Activated CD8-positive, alpha-beta T cell treated with anti-CD3 and anti-CD28 coated beads for 36 hours (primary cell): ENCODE results near the gene CASKIN2. TPM values are rescaled to one million over a fixed set of nuclear protein-coding genes. Genes with fewer than 3 reads are reported as not detected.

Source experiments
- ATAC-seq: fragments of 200-7000 bp; cut with Tn5 transposase; one replicate; pipeline ENCODE4 v1.10.0; 2021; ENCODE audit warnings: mild to moderate bottlenecking, moderate library complexity
- CTCF ChIA-PET: fragments of 350-600 bp; sonication (Branson Sonifier 250); formaldehyde crosslinking; loops from one replicate; lab custom pipeline; 2021; ENCODE audit warnings: antibody characterized with exemption; lab: Charles Lee
- POLR2A ChIA-PET: fragments of 350-600 bp; sonication (Branson Sonifier 250); formaldehyde crosslinking; loops from one replicate; lab custom pipeline; 2021; ENCODE audit warnings: antibody characterized with exemption; lab: Charles Lee
- DNase-seq: peaks from one replicate; pipeline ENCODE4 v3.0.0-alpha.2; 2020
- H3K27ac Mint-ChIP-seq: one replicate; pipeline ENCODE4 v1.8.0; 2021; ENCODE audit warnings: mild to moderate bottlenecking, mixed read lengths
- H3K27me3 Mint-ChIP-seq: one replicate; pipeline ENCODE4 v1.8.0; 2021; ENCODE audit warnings: mixed read lengths
- H3K36me3 Mint-ChIP-seq: one replicate; pipeline ENCODE4 v1.8.0; 2021; ENCODE audit warnings: low read depth, mixed read lengths
- H3K4me1 Mint-ChIP-seq: one replicate; pipeline ENCODE4 v1.8.0; 2021; ENCODE audit warnings: low read depth, mixed read lengths
- H3K4me3 Mint-ChIP-seq: one replicate; pipeline ENCODE4 v1.8.0; 2021; ENCODE audit warnings: mild to moderate bottlenecking, moderate library complexity, mixed read lengths
- H3K9me3 Mint-ChIP-seq: one replicate; pipeline ENCODE4 v1.8.0; 2021; ENCODE audit warnings: mixed read lengths
- intact Hi-C: fragments of 100-400 bp; cut with micrococcal nuclease; formaldehyde crosslinking; loops from one replicate; pipeline ENCODE4 v1.10.0; 2022
- total RNA-seq, 2 experiments: library from RNA; stranded (reverse); gene quantifications; one replicate each; pipeline ENCODE4 v1.2.3, GENCODE V29; 2021
- TF ChIP-seq, protein P1 (sequence below): fragments of 200-600 bp; IDR thresholded peaks from one replicate; pipeline ENCODE4 v1.8.0; 2022; ENCODE audit warnings: antibody characterized with exemption, mild to moderate bottlenecking

The CASKIN2 gene
- total RNA-seq, 2 experiments from 2014 or later = 2.2 to 2.5 TPM

DNA sequence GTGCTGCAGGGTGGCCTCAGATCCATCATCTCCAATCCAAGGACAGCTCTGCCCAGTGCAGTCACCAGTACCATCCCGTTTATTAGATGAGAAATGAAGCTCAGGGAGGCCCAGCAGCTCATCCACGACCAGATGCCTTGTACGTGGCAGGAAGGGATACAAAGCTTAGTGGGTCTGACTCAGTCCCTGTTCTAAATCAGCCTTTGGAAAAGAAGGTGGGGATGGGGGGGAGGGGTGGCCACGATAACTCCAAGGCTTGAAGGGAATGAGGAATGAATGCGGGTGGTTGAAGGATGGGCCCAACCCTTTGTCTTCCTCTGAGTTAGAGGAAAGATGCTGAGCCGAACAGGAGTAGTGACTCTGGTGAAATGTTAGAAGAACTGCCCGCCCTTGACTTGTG, 35.9 kb upstream of the CASKIN2 start:
- no peak overlapping the region for H3K27ac Mint-ChIP-seq
- no peak for DNase-seq
- TF ChIP-seq, protein P1, sequence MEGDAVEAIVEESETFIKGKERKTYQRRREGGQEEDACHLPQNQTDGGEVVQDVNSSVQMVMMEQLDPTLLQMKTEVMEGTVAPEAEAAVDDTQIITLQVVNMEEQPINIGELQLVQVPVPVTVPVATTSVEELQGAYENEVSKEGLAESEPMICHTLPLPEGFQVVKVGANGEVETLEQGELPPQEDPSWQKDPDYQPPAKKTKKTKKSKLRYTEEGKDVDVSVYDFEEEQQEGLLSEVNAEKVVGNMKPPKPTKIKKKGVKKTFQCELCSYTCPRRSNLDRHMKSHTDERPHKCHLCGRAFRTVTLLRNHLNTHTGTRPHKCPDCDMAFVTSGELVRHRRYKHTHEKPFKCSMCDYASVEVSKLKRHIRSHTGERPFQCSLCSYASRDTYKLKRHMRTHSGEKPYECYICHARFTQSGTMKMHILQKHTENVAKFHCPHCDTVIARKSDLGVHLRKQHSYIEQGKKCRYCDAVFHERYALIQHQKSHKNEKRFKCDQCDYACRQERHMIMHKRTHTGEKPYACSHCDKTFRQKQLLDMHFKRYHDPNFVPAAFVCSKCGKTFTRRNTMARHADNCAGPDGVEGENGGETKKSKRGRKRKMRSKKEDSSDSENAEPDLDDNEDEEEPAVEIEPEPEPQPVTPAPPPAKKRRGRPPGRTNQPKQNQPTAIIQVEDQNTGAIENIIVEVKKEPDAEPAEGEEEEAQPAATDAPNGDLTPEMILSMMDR = no peak
- ChIA-PET CTCF (no interaction called here), POLR2A (no interaction called here)
- H3K9me3 Mint-ChIP-seq = no peaks in the 10 kb centered on the region
- H3K4me1 Mint-ChIP-seq = no peaks in the 10 kb centered on the region
- H3K4me3 Mint-ChIP-seq = no peak overlapping the region
- ATAC-seq = no peak
- H3K36me3 Mint-ChIP-seq = no peaks in the 10 kb centered on the region
- no peaks in the 10 kb centered on the region for H3K27me3 Mint-ChIP-seq
- intact Hi-C loops = no loop called here

DNA sequence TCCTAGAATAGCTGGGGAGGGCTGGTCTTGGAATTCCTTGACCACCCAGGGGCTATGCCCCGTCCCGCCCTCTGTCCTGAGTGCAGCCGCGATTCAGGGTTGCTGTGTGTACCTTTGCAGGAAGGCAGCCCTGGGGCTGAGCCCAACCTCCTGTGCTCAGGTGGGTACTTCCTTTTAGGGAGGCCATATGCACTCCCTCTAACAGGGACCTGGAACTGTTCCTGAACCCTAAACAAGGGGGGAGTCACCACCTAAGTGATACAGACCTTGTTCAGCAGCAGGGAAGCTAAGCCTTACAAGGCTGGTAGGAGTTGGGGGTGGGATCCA, 34.8 kb upstream of the CASKIN2 start:
- intact Hi-C loops = no loop called here
- Mint-ChIP-seq H3K9me3 (no peaks in the 10 kb centered on the region), H3K4me3 (no peak overlapping the region), H3K36me3 (no peaks in the 10 kb centered on the region), H3K27me3 (no peaks in the 10 kb centered on the region), H3K4me1 (no peaks in the 10 kb centered on the region), H3K27ac (no peak overlapping the region)
- POLR2A ChIA-PET = interaction anchor here (0.9 kb wide), 1 partner anchor 139 kb away, joined by 3 read pairs; no protein-coding TSS in a partner anchor
- DNase-seq (no peak), ATAC-seq (no peak)
- TF ChIP-seq, protein P1 = no peak
- CTCF ChIA-PET = no interaction called here

DNA sequence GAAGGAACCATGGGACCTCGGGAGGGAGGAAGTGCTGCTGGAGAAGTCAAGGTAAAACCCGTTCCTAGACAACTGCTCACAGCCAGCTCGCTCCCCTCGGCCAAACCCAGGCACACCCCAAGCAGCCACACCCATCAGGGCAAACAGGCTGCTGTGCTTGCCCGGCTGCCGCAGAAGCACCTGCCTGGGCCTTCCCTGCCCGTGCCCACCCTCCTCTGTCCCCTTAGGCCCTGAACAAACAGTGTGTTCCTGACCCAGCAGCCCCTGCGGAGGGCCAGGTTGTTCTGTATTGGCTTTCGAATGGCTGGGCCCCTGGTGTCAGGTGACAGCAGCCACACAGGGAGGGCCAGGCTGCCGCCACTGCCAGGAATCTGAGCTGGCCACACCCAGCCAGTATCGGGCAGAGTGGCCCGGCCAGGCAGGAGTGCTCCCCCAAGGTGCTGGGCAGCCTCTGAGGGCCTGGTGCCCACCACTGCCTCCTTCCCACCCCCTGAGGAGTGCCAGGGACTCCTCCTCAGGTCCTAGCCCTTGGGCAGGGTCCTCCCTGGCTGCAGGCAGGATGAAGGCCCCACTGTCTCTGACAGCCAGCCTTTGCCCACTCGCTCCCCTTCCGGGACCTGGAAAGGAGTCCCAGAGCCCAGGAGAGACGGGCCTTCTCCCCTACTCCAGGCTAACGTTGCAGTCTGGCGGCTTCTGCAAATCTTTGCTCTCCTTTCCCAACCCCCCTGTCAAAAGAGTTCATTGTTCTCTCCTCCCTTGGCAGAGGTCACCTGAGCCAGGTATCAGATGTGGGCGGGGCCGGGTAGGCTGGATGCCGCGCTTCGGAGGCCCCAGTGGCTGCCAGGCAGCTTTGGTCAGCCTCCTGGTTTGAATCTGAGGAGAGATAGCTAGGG, 34.2 kb upstream of the CASKIN2 start:
- CTCF ChIA-PET = no interaction called here
- Mint-ChIP-seq H3K9me3 (no peaks in the 10 kb centered on the region), H3K27me3 (no peaks in the 10 kb centered on the region), H3K4me3 (no peak overlapping the region), H3K27ac (no peak overlapping the region), H3K4me1 (no peaks in the 10 kb centered on the region), H3K36me3 (no peaks in the 10 kb centered on the region)
- ATAC-seq (no peak), DNase-seq (no peak)
- POLR2A ChIA-PET = interaction anchor here (0.9 kb wide), 1 partner anchor 139 kb away, joined by 3 read pairs; no protein-coding TSS in a partner anchor
- TF ChIP-seq, protein P1 = no peak
- intact Hi-C loops = no loop called here

DNA sequence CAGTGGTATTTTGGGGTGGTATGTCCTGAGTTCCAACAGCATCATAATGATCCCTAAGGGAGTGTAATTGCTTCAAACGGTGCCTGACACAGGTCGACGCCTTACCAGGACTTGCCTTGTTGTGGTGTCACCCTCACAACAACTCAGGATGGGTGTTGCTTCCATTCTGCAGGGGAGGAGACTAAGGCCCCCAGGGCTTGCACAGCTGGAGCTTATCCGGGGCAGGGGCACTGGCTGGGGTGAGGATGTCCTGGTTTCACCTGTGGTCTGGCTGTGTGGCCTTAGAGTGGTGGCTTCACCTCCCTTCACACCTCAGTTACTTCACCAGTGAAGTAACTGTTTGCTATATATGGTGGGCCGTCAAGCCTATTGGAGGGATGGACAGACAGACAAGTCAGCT, 33.5 kb upstream of the CASKIN2 start:
- TF ChIP-seq, protein P1 = no peak
- POLR2A ChIA-PET = no interaction called here
- intact Hi-C loops = no loop called here

DNA sequence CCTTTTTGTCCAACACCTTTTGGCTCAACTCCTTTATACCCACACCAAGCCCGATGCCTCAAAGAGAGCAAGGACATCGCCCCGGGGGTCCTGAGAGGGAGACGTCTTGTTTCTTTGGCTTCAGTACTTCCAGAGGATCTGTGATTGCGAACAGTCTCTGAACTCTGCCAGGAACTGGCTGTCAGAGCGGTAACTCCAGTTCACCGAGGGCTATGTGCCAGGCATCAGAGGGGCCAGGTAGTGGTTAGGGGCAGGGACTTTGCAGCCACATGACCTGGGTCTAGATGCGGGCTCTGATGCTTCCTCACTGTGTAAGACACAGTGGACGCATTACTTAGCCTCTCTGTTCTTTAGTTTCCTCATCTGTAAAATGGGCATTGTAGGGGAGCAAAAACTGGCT, 31.8 kb upstream of the CASKIN2 start:
- DNase-seq = no peak
- CTCF ChIA-PET = no interaction called here
- no peaks in the 10 kb centered on the region for H3K4me1 Mint-ChIP-seq
- ATAC-seq = no peak
- H3K27me3 Mint-ChIP-seq = no peaks in the 10 kb centered on the region
- H3K9me3 Mint-ChIP-seq = no peaks in the 10 kb centered on the region
- TF ChIP-seq, protein P1 = no peak
- POLR2A ChIA-PET = no interaction called here
- H3K36me3 Mint-ChIP-seq = no peaks in the 10 kb centered on the region
- intact Hi-C loops = no loop called here
- H3K27ac Mint-ChIP-seq = no peak overlapping the region
- no peak overlapping the region for H3K4me3 Mint-ChIP-seq

More for the DNA sequence above, 33.5 kb upstream of the CASKIN2 start:
- no peaks in the 10 kb centered on the region for H3K36me3 Mint-ChIP-seq
- H3K4me3 Mint-ChIP-seq = no peak overlapping the region
- ATAC-seq = no peak
- no peak overlapping the region for H3K27ac Mint-ChIP-seq
- H3K4me1 Mint-ChIP-seq = no peaks in the 10 kb centered on the region
- H3K9me3 Mint-ChIP-seq = no peaks in the 10 kb centered on the region
- CTCF ChIA-PET = no interaction called here
- no peak for DNase-seq
- H3K27me3 Mint-ChIP-seq = no peaks in the 10 kb centered on the region
